Smooth muscle cell (in vitro differentiated cells): ENCODE measurements around the gene MUC22. TPM values are rescaled to one million over a fixed set of nuclear protein-coding genes. Genes with fewer than 3 reads are reported as not detected.
"Not testable (repeated sequence)": the region's sequence is repeated elsewhere in the genome, so short reads cannot be mapped to it uniquely, and the experiment has no call there.

Experiments
- DNase-seq: peaks from one replicate; lab custom pipeline; 2025; ENCODE audit not compliant: unreplicated experiment; lab: John Stamatoyannopoulos, UW
- H2AFZ ChIP-seq: fragments of 200-600 bp; sonication (generic); 2 replicates; pipeline ENCODE4 v1.6.0; 2016; ENCODE audit warnings: antibody characterized with exemption, low read depth, mild to moderate bottlenecking
- H3F3A ChIP-seq: fragments of 200-600 bp; sonication (generic); 2 replicates; pipeline ENCODE4 v1.6.0; 2017; ENCODE audit warnings: antibody characterized with exemption, low read depth
- H3K27ac ChIP-seq: fragments of 200-600 bp; sonication (generic); 2 replicates; pipeline ENCODE4 v1.5.1; 2016; ENCODE audit warnings: low read depth, mild to moderate bottlenecking
- H3K27me3 ChIP-seq: fragments of 200-600 bp; sonication (generic); 2 replicates; pipeline ENCODE4 v1.6.1; 2016; ENCODE audit warnings: low read depth, mild to moderate bottlenecking
- H3K36me3 ChIP-seq: fragments of 200-600 bp; sonication (generic); 2 replicates; pipeline ENCODE4 v1.5.1; 2016; ENCODE audit warnings: low read depth
- H3K4me1 ChIP-seq: fragments of 200-600 bp; sonication (generic); 2 replicates; pipeline ENCODE4 v1.5.1; 2016; ENCODE audit warnings: low read depth
- H3K4me2 ChIP-seq: fragments of 200-600 bp; sonication (generic); 2 replicates; pipeline ENCODE4 v1.6.0; 2016; ENCODE audit warnings: mild to moderate bottlenecking
- H3K4me3 ChIP-seq: fragments of 200-600 bp; sonication (generic); 2 replicates; pipeline ENCODE4 v1.5.1; 2016; ENCODE audit warnings: mild to moderate bottlenecking
- H3K79me2 ChIP-seq: fragments of 200-600 bp; sonication (generic); 2 replicates; pipeline ENCODE4 v1.6.0; 2016; ENCODE audit warnings: low read depth, mild to moderate bottlenecking
- H3K9ac ChIP-seq: fragments of 200-600 bp; sonication (generic); 2 replicates; pipeline ENCODE4 v1.6.0; 2016; ENCODE audit warnings: low read depth
- H3K9me3 ChIP-seq: fragments of 200-600 bp; sonication (generic); replicated peaks from 2 replicates; pipeline ENCODE4 v1.5.1; 2016; ENCODE audit warnings: low read depth
- H4K20me1 ChIP-seq: fragments of 200-600 bp; sonication (generic); 2 replicates; pipeline ENCODE4 v1.6.0; 2016; ENCODE audit warnings: low read depth
- CTCF ChIP-seq: fragments of 200-600 bp; sonication (generic); IDR thresholded peaks from 2 replicates; pipeline ENCODE4 v1.5.1; 2017; ENCODE audit warnings: borderline replicate concordance, mild to moderate bottlenecking, antibody characterized with exemption; ENCODE audit not compliant: insufficient read depth, poor library complexity, severe bottlenecking
- WGBS: methylation state at CpG from one replicate; pipeline ENCODE4 v1.1.7; 2016; ENCODE audit warnings: low lambda C conversion rate; 5-methylcytosine and 5-hydroxymethylcytosine counted together
- polyA plus RNA-seq: library from polyadenylated mRNA; unstranded; fragments of >200 nt; fragmentation: Nextera tagmentation; extraction: Ambion mirVana; gene quantifications from 2 replicates; pipeline ENCODE4 v1.2.1, GENCODE V29; 2016
- total RNA-seq: library from RNA; depleted of rRNA; stranded (reverse); fragments of >200 nt; gene quantifications from 2 replicates; pipeline ENCODE4 v1.2.3, GENCODE V29; 2014

MUC22 gene
- total and polyA plus RNA-seq, 2 experiments from 2014 or later, result not detected

- Histone ChIP-seq H3K79me2 (no peaks in the 10 kb centered on the region), H3K4me1 (no peaks in the 10 kb centered on the region), H3K9ac (no peak overlapping the region), H3K27ac (peak overlapping the region; percentile 72), H3K4me2 (no peak overlapping the region), H4K20me1 (no peaks in the 10 kb centered on the region), H3K9me3 (no peaks in the 10 kb centered on the region), H3K4me3 (no peak overlapping the region), H3F3A (peaks cover 9% of the 10 kb centered on the region), H2AFZ (no peak overlapping the region), H3K27me3 (no peaks in the 10 kb centered on the region), H3K36me3 (no peaks in the 10 kb centered on the region)
- no peak for TF ChIP-seq CTCF
- 77% methylated on average over 6 of the region's 6 CpGs for WGBS
- DNase-seq, result no peak
These were observed 879 bp downstream of the MUC22 start for GRCh38 chr6:31011153-31011552.

- no peak overlapping the region for H3K4me2 ChIP-seq
- no peak overlapping the region for H2AFZ ChIP-seq
- TF ChIP-seq CTCF, result no peak
- DNase-seq, result no peak
- H4K20me1 ChIP-seq, result no peaks in the 10 kb centered on the region
- no peaks in the 10 kb centered on the region for H3K9me3 ChIP-seq
- no peak overlapping the region for H3K27ac ChIP-seq
- 94% methylated on average over 36 of the region's 36 CpGs for whole genome bisulfite sequencing
- no peaks in the 10 kb centered on the region for H3K79me2 ChIP-seq
- no peaks in the 10 kb centered on the region for H3K4me1 ChIP-seq
- no peaks in the 10 kb centered on the region for H3F3A ChIP-seq
- H3K36me3 ChIP-seq, result no peaks in the 10 kb centered on the region
- H3K4me3 ChIP-seq, result no peak overlapping the region
- no peaks in the 10 kb centered on the region for H3K27me3 ChIP-seq
- H3K9ac ChIP-seq, result no peak overlapping the region
These were observed 6.5 kb downstream of the MUC22 start for GRCh38 chr6:31016659-31017299.

- not testable (repeated sequence) for H3F3A ChIP-seq, H3K4me3 ChIP-seq, H3K79me2 ChIP-seq, H3K9me3 ChIP-seq, H3K27ac ChIP-seq, H3K4me1 ChIP-seq, H3K36me3 ChIP-seq, H2AFZ ChIP-seq, DNase-seq, H3K27me3 ChIP-seq, H4K20me1 ChIP-seq, H3K4me2 ChIP-seq, H3K9ac ChIP-seq
- 95% methylated on average over 3 of the region's 3 CpGs for WGBS
These were observed 7.2 kb downstream of the MUC22 start for GRCh38 chr6:31017436-31017835.

- TF ChIP-seq CTCF, result no peak
- Histone ChIP-seq H3F3A (no peaks in the 10 kb centered on the region), H3K27me3 (no peaks in the 10 kb centered on the region), H3K4me2 (no peak overlapping the region), H3K79me2 (no peaks in the 10 kb centered on the region), H2AFZ (no peak overlapping the region), H3K4me3 (no peak overlapping the region), H4K20me1 (no peaks in the 10 kb centered on the region), H3K4me1 (no peaks in the 10 kb centered on the region), H3K9ac (no peak overlapping the region), H3K36me3 (no peaks in the 10 kb centered on the region), H3K9me3 (no peaks in the 10 kb centered on the region), H3K27ac (no peak overlapping the region)
- WGBS, result 69% methylated on average over 2 of the region's 2 CpGs
- no peak for DNase-seq
These were observed 9.8 kb downstream of the MUC22 start for GRCh38 chr6:31020057-31020456.

- not testable (repeated sequence) for H3K4me2 ChIP-seq, H3K4me1 ChIP-seq, H4K20me1 ChIP-seq
These were observed 10.5 kb downstream of the MUC22 start for GRCh38 chr6:31020631-31021255.

GRCh38 chr6:31021705-31022531, 11.6 kb downstream of the MUC22 start:
- H3K9me3 ChIP-seq, DNase-seq, H3F3A ChIP-seq, H4K20me1 ChIP-seq, H3K36me3 ChIP-seq, H3K4me2 ChIP-seq, H3K9ac ChIP-seq, H3K27ac ChIP-seq, H3K4me1 ChIP-seq, H3K79me2 ChIP-seq, H3K27me3 ChIP-seq, H3K4me3 ChIP-seq, H2AFZ ChIP-seq: not testable (repeated sequence)
- WGBS, result 84% methylated on average over 15 of the region's 15 CpGs

More at GRCh38 chr6:31020631-31021255, 10.5 kb downstream of the MUC22 start:
- DNase-seq, H3K9ac ChIP-seq, H3F3A ChIP-seq, H3K36me3 ChIP-seq, H3K27ac ChIP-seq, H3K79me2 ChIP-seq, H2AFZ ChIP-seq, H3K4me3 ChIP-seq, H3K27me3 ChIP-seq, H3K9me3 ChIP-seq: not testable (repeated sequence)
- WGBS, result 58% methylated on average over 33 of the region's 36 CpGs
